HepG2 (cell line): ENCODE results near the gene TRPV4. TPM values are rescaled to one million over a fixed set of nuclear protein-coding genes. Genes with fewer than 3 reads are reported as not detected.
A peak's percentile ranks its signal among the peaks of the same experiment; 100 is the strongest.

Experiments
- ATAC-seq: fragments of 200-7000 bp; cut with Tn5 transposase; 3 replicates; pipeline ENCODE4 v1.9.1; 2020; ENCODE audit warnings: mild to moderate bottlenecking, moderate library complexity
- BruUV-seq: library from RNA; stranded (reverse); fragments of 400-500 nt; replicated peaks from 2 replicates; lab custom pipeline; 2021; lab: Mats Ljungman, UMichigan
- CTCF ChIA-PET: fragments of 300-600 bp; formaldehyde crosslinking; extraction: SDS; loops from one replicate; lab custom pipeline; 2021; ENCODE audit warnings: low total read pairs, inconsistent platforms, low intra/inter-chr PET ratio; lab: Yijun Ruan, JAX
- POLR2A ChIA-PET: fragments of 350-600 bp; sonication (Branson Sonifier 250); formaldehyde crosslinking; loops from one replicate; lab custom pipeline; 2020; ENCODE audit warnings: antibody characterized with exemption, inconsistent platforms; lab: Yijun Ruan, JAX
- DNase-seq: peaks from one replicate; pipeline ENCODE4 v3.0.0-alpha.2; 2015; ENCODE audit warnings: low spot score
- FAIRE-seq: peaks from 3 replicates; lab custom pipeline; 2011; peaks lifted over from hg19 to GRCh38; lab: Jason Lieb, UNC
- H2AFZ ChIP-seq: one replicate; pipeline ENCODE4 v1.6.1; 2011; ENCODE audit warnings: low read length, inconsistent platforms
- H3K27ac ChIP-seq: fragments of 300-600 bp; 3 replicates; pipeline ENCODE4 v1.8.0; 2011; ENCODE audit warnings: mixed run types, mild to moderate bottlenecking, mixed read lengths, low read length, inconsistent platforms; ENCODE audit not compliant: insufficient read depth; ENCODE audit errors: extremely low read length
- H3K27me3 ChIP-seq, 2 experiments: fragments of 200-600 bp in 1 of 2; 2 replicates in 1 of 2; 3 replicates in 1 of 2; pipeline versions ENCODE4 v1.6.0 to v1.8.0; 2011; ENCODE audit warnings: low read length in 2 of 2, mild to moderate bottlenecking in 2 of 2, moderate library complexity in 2 of 2, inconsistent platforms in 1 of 2; ENCODE audit not compliant: insufficient read depth in 2 of 2, control insufficient read depth in 1 of 2
- H3K36me3 ChIP-seq, 2 experiments: fragments of 200-600 bp in 1 of 2; replicated peaks in 1 of 2; 2 replicates in 1 of 2; 3 replicates in 1 of 2; pipeline versions ENCODE4 v1.5.1 to v1.8.0; 2011; ENCODE audit warnings: low read length in 2 of 2, inconsistent platforms in 1 of 2; ENCODE audit not compliant: insufficient read depth in 2 of 2, control insufficient read depth in 1 of 2
- H3K4me1 ChIP-seq: 2 replicates; pipeline ENCODE4 v1.5.1; 2012; ENCODE audit warnings: low read length, inconsistent platforms; ENCODE audit not compliant: insufficient read depth
- H3K4me2 ChIP-seq: 2 replicates; pipeline ENCODE4 v1.6.0; 2011; ENCODE audit warnings: low read depth, low read length, inconsistent platforms
- H3K4me3 ChIP-seq, 3 experiments: fragments of 200-600 bp in 1 of 3; sonication (generic), shearing (Covaris generic) in 1 of 3; replicated peaks in 1 of 3; 2 replicates each; pipeline ENCODE4 v1.5.1; 2011 to 2016; ENCODE audit warnings: low read length in 3 of 3, inconsistent platforms in 2 of 3, low read depth in 2 of 3, mild to moderate bottlenecking in 2 of 3, control low read depth in 1 of 3, mixed read lengths in 1 of 3; ENCODE audit not compliant: insufficient read depth in 1 of 3
- H3K79me2 ChIP-seq: one replicate; pipeline ENCODE4 v1.6.1; 2011; ENCODE audit warnings: low read length, inconsistent platforms; ENCODE audit not compliant: insufficient read depth
- H3K9ac ChIP-seq: 2 replicates; pipeline ENCODE4 v1.6.0; 2011; ENCODE audit warnings: mild to moderate bottlenecking, low read depth, low read length, inconsistent platforms; ENCODE audit not compliant: insufficient read depth
- H3K9me3 ChIP-seq: 2 replicates; pipeline ENCODE4 v1.5.1; 2012; ENCODE audit warnings: mild to moderate bottlenecking, low read length
- H4K20me1 ChIP-seq: 2 replicates; pipeline ENCODE4 v1.6.0; 2011; ENCODE audit warnings: inconsistent platforms, mild to moderate bottlenecking, low read length, moderate library complexity; ENCODE audit not compliant: insufficient read depth
- ARNT2 ChIP-seq: sonication (generic); formaldehyde crosslinking; IDR thresholded peaks from 2 replicates; pipeline ENCODE4 v1.8.0; 2022; ENCODE audit warnings: mild to moderate bottlenecking, low read depth, missing genetic modification reagents, moderate library complexity
- CBX5 ChIP-seq: sonication (generic); formaldehyde crosslinking; IDR thresholded peaks from 2 replicates; pipeline ENCODE4 v1.4.0; 2020; ENCODE audit warnings: missing genetic modification reagents, borderline replicate concordance
- JUNB ChIP-seq: sonication (generic); formaldehyde crosslinking; IDR thresholded peaks from 2 replicates; pipeline ENCODE4 v1.8.0; 2022; ENCODE audit warnings: missing genetic modification reagents, mild to moderate bottlenecking, borderline replicate concordance
- KLF11 ChIP-seq: IDR thresholded peaks from 2 replicates; pipeline ENCODE4 v1.6.1; 2016; ENCODE audit warnings: missing compliant biosample characterization
- MED8 ChIP-seq: sonication (generic); formaldehyde crosslinking; IDR thresholded peaks from 2 replicates; pipeline ENCODE4 v1.8.1; 2023; ENCODE audit warnings: mild to moderate bottlenecking, missing genetic modification reagents; ENCODE audit not compliant: insufficient replicate concordance
- NBN ChIP-seq: fragments of 450-650 bp; conservative IDR thresholded peaks from 2 replicates; pipeline ENCODE4 v1.6.1; 2017
- NFE2L2 ChIP-seq: fragments of 150-350 bp; IDR thresholded peaks from 2 replicates; pipeline ENCODE4 v1.6.1; 2014; ENCODE audit warnings: low read length
- NFYB ChIP-seq: sonication (generic); formaldehyde crosslinking; IDR thresholded peaks from 2 replicates; pipeline ENCODE4 v1.4.0; 2020; ENCODE audit warnings: missing genetic modification reagents
- PCBP1 ChIP-seq: fragments of 200-400 bp; formaldehyde crosslinking; IDR thresholded peaks from 2 replicates; pipeline ENCODE4 v1.6.1; 2017; ENCODE audit warnings: mild to moderate bottlenecking, low read depth, low read length, borderline replicate concordance
- REL ChIP-seq: sonication (generic); formaldehyde crosslinking; conservative IDR thresholded peaks from 2 replicates; pipeline ENCODE4 v1.8.0; 2022; ENCODE audit warnings: mild to moderate bottlenecking, missing genetic modification reagents, moderate library complexity
- TBX3 ChIP-seq: fragments of 450-650 bp; IDR thresholded peaks from 2 replicates; pipeline ENCODE4 v1.6.1; 2017; ENCODE audit warnings: antibody characterized with exemption, mild to moderate bottlenecking, inconsistent platforms, borderline replicate concordance
- ZBTB1 ChIP-seq: sonication (generic); formaldehyde crosslinking; IDR thresholded peaks from 2 replicates; pipeline ENCODE4 v1.4.0; 2020; ENCODE audit warnings: missing genetic modification reagents, borderline replicate concordance
- ZBTB42 ChIP-seq: sonication (generic); formaldehyde crosslinking; IDR thresholded peaks from 2 replicates; pipeline ENCODE4 v1.5.0; 2020; ENCODE audit warnings: mild to moderate bottlenecking, missing genetic modification reagents
- ZFP36 ChIP-seq: fragments of 150-350 bp; IDR thresholded peaks from 2 replicates; pipeline ENCODE4 v1.6.1; 2018; ENCODE audit warnings: borderline replicate concordance, low read length, low read depth; ENCODE audit not compliant: partially characterized antibody
- ZKSCAN8 ChIP-seq: IDR thresholded peaks from 2 replicates; pipeline ENCODE4 v1.6.1; 2016; ENCODE audit warnings: borderline replicate concordance, missing genetic modification reagents, missing compliant biosample characterization
- ZNF264 ChIP-seq: sonication (generic); formaldehyde crosslinking; IDR thresholded peaks from 2 replicates; pipeline ENCODE4 v1.4.0; 2020; ENCODE audit warnings: missing genetic modification reagents
- ZNF281 ChIP-seq: sonication (generic); formaldehyde crosslinking; IDR thresholded peaks from 2 replicates; pipeline ENCODE4 v1.4.0; 2020; ENCODE audit warnings: missing genetic modification reagents, borderline replicate concordance
- ZNF3 ChIP-seq: IDR thresholded peaks from 2 replicates; pipeline ENCODE4 v1.7.0; 2017; ENCODE audit warnings: inconsistent platforms
- ZNF780A ChIP-seq: sonication (generic); formaldehyde crosslinking; IDR thresholded peaks from 2 replicates; pipeline ENCODE4 v1.8.0; 2022; ENCODE audit warnings: mild to moderate bottlenecking, missing genetic modification reagents, moderate library complexity
- ZNF841 ChIP-seq: sonication (generic); formaldehyde crosslinking; IDR thresholded peaks from 2 replicates; pipeline ENCODE4 v1.8.1; 2023; ENCODE audit warnings: missing genetic modification reagents, borderline replicate concordance
- WGBS: methylation state at CpG from one replicate; pipeline ENCODE4 v1.1.6; 2017; ENCODE audit warnings: low lambda C conversion rate; 5-methylcytosine and 5-hydroxymethylcytosine counted together
- in situ Hi-C: cut with HindIII; loops from 2 replicates; pipeline ENCODE4 v1.10.0; 2017; ENCODE audit warnings: low pct_unique_long_range_greater_than_20kb; ENCODE audit not compliant: extremely low pct_ligation_motif_present
- intact Hi-C: fragments of 100-400 bp; cut with micrococcal nuclease; formaldehyde crosslinking; loops from one replicate; pipeline ENCODE4 v1.10.0; 2022; ENCODE audit not compliant: unreplicated experiment
- polyA plus RNA-seq, 8 experiments: library from polyadenylated mRNA; depleted of rRNA in 3 of 8; stranded (reverse) in 7 of 8; unstranded in 1 of 8; fragments of >200 nt; fragmentation: Illumina TruSeq in 4 of 8; extraction: Trizol in 4 of 8; gene quantifications; 2 replicates each; pipeline versions ENCODE4 v1.2.1 to v1.2.3, GENCODE V29; 2011 to 2016; ENCODE audit warnings: low read depth in 4 of 8, missing spikeins in 1 of 8, mixed read lengths in 1 of 8; ENCODE audit not compliant: insufficient read depth in 1 of 8
- total RNA-seq, 5 experiments: library from RNA; depleted of rRNA; stranded (reverse); fragments of >200 nt; fragmentation: Illumina TruSeq; extraction: Trizol; gene quantifications; 2 replicates each; pipeline ENCODE4 v1.2.3, GENCODE V29; 2016; ENCODE audit warnings: low read depth in 1 of 5

Gene TRPV4
- total and polyA plus RNA-seq, 2 of the 13 experiments (the other 11 are each of a cell fraction or from before 2014, with no cell fraction given) = 0.66 to 4.7 TPM

GRCh38 chr12:109810954-109811623 is 22.1 kb downstream of the TRPV4 start (continued):
- TF ChIP-seq NFYB (no peak), ZNF780A (CRISPR knock-in tag) (no peak), NFE2L2 (no peak), JUNB (CRISPR knock-in tag) (no peak), ZFP36 (peak; percentile 73)

- H3K4me1 ChIP-seq = peaks cover 12% of the 10 kb centered on the region
- 49% methylated on average over 4 of the region's 4 CpGs for WGBS
- no peaks in the 10 kb centered on the region for H3K36me3 ChIP-seq
- no peak overlapping the region for H3K27ac ChIP-seq
- no peaks in the 10 kb centered on the region for H3K79me2 ChIP-seq
- H3K4me3 ChIP-seq = no peak overlapping the region
- no peaks in the 10 kb centered on the region for H3K9me3 ChIP-seq
- ChIA-PET CTCF (no interaction called here), POLR2A (no interaction called here)
- H3K9ac ChIP-seq = no peak overlapping the region
- no TSS peak for BruUV-seq
- 0 out of 2 replicates have a peak, but pooled peaks cover 3% of the 10 kb centered on the region for H4K20me1 ChIP-seq
- no peak for FAIRE-seq
- in situ Hi-C loops = no loop called here
- H2AFZ ChIP-seq = no peak overlapping the region
- no peak for ATAC-seq
- no peak overlapping the region for H3K4me2 ChIP-seq
- H3K27me3 ChIP-seq = no peaks in the 10 kb centered on the region
- intact Hi-C loops = no loop called here
- DNase-seq = no peak
- TF ChIP-seq KLF11 = no peak
- TF ChIP-seq ZKSCAN8 = no peak
- no peak for TF ChIP-seq ARNT2 (CRISPR knock-in tag)
- TF ChIP-seq MED8 (CRISPR knock-in tag) = no peak
- TF ChIP-seq ZNF264 (CRISPR knock-in tag) = no peak
- no peak for TF ChIP-seq ZBTB1 (CRISPR knock-in tag)
- TF ChIP-seq ZBTB42 (CRISPR knock-in tag) = no peak
- no peak for TF ChIP-seq CBX5
- TF ChIP-seq PCBP1 = no peak
- no peak for TF ChIP-seq ZNF841 (CRISPR knock-in tag)
- TF ChIP-seq ZNF281 = no peak
- TF ChIP-seq REL (CRISPR knock-in tag) = no peak
- no peak for TF ChIP-seq NBN
- TF ChIP-seq ZNF3 = no peak
- no peak for TF ChIP-seq TBX3
Measured at GRCh38 chr12:109808876-109809646, 24.1 kb downstream of the TRPV4 start.
